ENCODE data around the gene TPTE. TPM values are rescaled to one million over a fixed set of nuclear protein-coding genes. Genes with fewer than 3 reads are reported as not detected.
"Not testable (repeated sequence)": the region's sequence is repeated elsewhere in the genome, so short reads cannot be mapped to it uniquely, and the experiment has no call there.

TPTE gene
- total RNA-seq, 4 donors from 2014 or later: not detected

DNA sequence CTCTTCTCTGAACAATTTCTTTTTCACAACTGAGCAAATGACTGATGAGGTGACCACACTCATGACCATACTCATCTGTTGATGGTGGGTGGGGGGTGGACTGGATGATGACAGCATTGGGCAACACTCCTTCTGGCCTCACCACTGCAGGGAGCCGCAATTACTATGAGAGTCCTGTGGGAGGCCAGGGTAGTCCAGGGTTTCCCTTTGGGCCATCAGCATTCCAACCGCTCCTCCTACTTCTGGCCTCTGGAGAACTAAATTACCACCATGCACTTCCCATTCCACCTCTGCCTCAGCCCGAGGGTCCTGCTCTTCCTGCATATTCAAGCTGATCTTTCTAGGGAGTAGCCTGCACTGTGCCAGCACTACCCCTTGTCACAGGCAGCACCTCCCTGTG lies 94.7 kb downstream of the TPTE start:
- intact Hi-C loops (cut with DNase I); H3K27ac ChIP-seq; H3K27me3 ChIP-seq; DNase-seq; H3K4me3 ChIP-seq; H3K36me3 ChIP-seq; H3K4me1 ChIP-seq: not testable (repeated sequence)
- peaks cover 0 to 37% (median 24%) of the 10 kb centered on the region in 3 donors for H3K9me3 ChIP-seq
- WGBS, 2 donors: 68 to 73% methylated on average over 3 of the region's 3 CpGs

DNA sequence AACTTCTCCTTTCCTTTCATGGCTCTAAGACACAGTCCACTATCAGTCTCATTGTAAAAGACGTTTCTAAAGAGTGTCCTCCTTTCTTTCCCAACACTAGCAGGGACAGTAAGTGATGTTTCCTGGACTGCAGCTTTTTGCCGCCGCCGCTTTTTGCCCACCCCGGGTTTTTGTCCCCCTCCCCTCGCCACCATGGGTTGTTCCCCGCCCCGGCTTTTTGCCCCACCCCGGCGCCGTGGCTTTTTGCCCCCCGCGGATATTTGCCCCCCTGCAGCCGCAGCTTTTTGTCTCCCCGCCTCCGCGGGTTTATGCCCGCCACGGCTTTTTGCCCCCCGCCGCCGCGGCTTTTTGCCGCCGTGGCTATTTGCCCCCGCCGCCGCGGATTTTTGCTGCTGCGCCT lies 95.2 kb downstream of the TPTE start:
- intact Hi-C loops (cut with DNase I): no loop called here
- TF ChIP-seq, protein P1, sequence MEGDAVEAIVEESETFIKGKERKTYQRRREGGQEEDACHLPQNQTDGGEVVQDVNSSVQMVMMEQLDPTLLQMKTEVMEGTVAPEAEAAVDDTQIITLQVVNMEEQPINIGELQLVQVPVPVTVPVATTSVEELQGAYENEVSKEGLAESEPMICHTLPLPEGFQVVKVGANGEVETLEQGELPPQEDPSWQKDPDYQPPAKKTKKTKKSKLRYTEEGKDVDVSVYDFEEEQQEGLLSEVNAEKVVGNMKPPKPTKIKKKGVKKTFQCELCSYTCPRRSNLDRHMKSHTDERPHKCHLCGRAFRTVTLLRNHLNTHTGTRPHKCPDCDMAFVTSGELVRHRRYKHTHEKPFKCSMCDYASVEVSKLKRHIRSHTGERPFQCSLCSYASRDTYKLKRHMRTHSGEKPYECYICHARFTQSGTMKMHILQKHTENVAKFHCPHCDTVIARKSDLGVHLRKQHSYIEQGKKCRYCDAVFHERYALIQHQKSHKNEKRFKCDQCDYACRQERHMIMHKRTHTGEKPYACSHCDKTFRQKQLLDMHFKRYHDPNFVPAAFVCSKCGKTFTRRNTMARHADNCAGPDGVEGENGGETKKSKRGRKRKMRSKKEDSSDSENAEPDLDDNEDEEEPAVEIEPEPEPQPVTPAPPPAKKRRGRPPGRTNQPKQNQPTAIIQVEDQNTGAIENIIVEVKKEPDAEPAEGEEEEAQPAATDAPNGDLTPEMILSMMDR (IDR thresholded peaks at IDR 0.05): no peak

DNA sequence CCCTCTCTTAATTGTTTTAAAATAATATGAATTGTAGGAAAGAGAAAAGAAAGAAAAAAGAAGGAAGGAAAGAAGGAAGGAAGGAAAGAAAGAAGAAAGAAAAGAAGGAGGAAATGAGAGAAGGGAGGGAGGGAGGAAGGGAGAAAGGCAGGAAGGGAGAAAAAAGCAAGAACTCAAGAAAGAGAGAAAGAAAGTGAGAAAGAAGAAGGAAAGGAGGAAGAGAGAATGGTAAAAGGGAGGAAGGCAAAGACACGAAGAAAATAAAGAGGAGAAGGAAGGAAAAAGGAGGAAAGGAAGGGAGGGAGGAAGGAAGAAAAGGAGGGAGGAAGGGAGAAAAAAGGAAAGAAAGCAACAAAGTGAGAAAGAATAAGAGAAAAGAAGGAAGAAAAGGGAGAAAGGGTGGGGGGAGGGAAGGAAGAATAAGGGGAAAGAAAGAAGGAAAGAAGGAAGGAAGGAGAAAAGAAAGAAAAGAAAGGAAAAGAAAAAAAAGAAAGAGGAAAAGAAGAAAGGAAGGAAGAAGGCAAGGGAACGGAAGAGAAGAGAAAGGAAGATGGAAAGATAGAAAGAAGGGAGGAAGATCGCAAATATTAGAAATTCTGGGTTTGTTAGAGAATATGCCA lies 95.9 kb downstream of the TPTE start:
- H3K27ac ChIP-seq; intact Hi-C loops (cut with DNase I); H3K27me3 ChIP-seq; DNase-seq; H3K36me3 ChIP-seq; H3K4me1 ChIP-seq; H3K4me3 ChIP-seq: not testable (repeated sequence)
- 57 to 58% methylated on average over 3 of the region's 3 CpGs for WGBS, 2 donors
- H3K9me3 ChIP-seq: peaks cover 0 to 45% (median 29%) of the 10 kb centered on the region in 3 donors

More for the DNA sequence above, 95.2 kb downstream of the TPTE start:
- Histone ChIP-seq H3K36me3 (no peaks in the 10 kb centered on the region), H3K4me1 (no peaks in the 10 kb centered on the region), H3K27ac (no peak overlapping the region), H3K27me3 (no peaks in the 10 kb centered on the region), H3K4me3 (no peak overlapping the region), H3K9me3 (peaks cover 0 to 40% (median 26%) of the 10 kb centered on the region in 3 donors)
- DNase-seq: no peak
- WGBS, 2 donors: 66 to 83% methylated on average over 23 to 28 of the region's 30 CpGs

DNA sequence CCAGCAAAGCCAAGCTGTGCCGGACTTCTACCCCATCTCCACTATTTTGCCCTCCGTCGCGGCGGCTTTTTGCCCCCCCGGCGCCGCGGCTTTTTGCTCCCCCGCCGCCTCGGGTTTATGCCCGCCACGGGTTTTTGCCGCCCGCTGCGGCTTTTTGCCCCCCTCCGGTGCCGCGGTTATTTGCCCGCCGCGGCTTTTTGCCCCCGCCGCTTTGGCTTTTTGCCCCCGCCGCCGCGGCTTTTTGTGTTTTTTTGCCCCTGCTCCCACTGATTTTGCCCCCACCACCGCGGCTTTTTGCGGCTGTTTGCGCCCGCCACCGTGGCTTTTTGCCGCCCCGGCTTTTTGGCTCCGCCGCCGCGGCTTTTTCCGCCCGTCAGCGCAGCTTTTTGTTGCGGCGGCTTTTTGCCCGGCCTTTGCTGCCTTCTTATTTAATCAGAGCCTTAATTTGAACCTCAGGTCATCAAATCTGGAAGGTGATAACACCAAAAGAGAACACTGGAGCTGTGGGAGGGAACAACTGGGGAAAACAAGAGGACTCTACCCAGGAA lies 106.0 kb downstream of the TPTE start:
- no peak overlapping the region for H3K27ac ChIP-seq
- 69 to 75% methylated on average over 47 of the region's 47 CpGs for WGBS, 2 donors
- no peak for DNase-seq
- H3K9me3 ChIP-seq: peaks cover 0 to 28% (median 23%) of the 10 kb centered on the region in 3 donors
- H3K27me3 ChIP-seq: no peaks in the 10 kb centered on the region
- no peak for TF ChIP-seq POLR2A (IDR thresholded peaks at IDR 0.05)
- TF ChIP-seq, protein P1 (IDR thresholded peaks at IDR 0.05): no peak
- H3K4me1 ChIP-seq: no peaks in the 10 kb centered on the region
- no peak overlapping the region for H3K4me3 ChIP-seq
- no peaks in the 10 kb centered on the region for H3K36me3 ChIP-seq
- intact Hi-C loops (cut with DNase I): no loop called here

DNA sequence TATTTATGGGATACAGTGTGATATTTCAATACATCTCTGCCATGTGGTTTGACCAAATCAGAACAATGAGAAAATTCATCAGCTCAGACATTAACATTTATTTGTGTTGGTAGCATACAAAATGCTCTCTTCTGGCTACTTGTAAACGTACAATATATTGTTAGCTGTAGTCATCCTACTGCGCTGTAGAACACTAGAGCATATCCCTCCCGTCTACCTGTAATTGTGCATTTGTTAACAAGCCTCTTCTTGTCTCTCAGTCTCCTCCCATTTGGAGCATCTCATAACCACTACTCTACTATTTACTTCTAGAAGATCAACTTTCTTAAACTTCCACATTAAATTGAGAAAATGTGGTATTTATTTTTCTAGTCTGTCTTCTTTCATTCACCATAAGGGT lies 107.9 kb downstream of the TPTE start:
- intact Hi-C loops (cut with DNase I); H3K4me1 ChIP-seq; H3K4me3 ChIP-seq; DNase-seq; H3K36me3 ChIP-seq; H3K27ac ChIP-seq; H3K27me3 ChIP-seq: not testable (repeated sequence)
- 64 to 75% methylated on average over 3 of the region's 3 CpGs for WGBS, 2 donors
- H3K9me3 ChIP-seq: peaks cover 0 to 31% (median 23%) of the 10 kb centered on the region in 3 donors

DNA sequence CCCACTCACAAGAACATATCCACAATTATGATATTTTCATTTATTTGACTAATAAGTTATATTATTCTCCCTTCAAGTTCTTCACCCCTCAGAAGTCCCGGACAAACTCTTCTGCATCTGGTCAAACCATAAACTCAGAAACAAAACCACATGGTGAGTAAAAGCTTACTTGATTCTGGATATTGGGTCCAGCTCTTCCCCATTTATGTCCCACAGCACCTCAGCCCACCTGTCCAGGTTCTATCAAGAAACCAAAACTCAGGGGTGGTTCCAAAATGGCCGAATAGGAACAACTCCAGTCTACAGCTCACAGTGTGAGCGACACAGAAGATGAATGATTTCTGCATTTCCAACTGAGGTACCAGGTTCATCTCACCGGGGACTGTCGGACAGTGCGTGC lies 109.4 kb downstream of the TPTE start:
- intact Hi-C loops (cut with DNase I); H3K36me3 ChIP-seq; H3K4me1 ChIP-seq; H3K27me3 ChIP-seq; H3K27ac ChIP-seq; H3K4me3 ChIP-seq; DNase-seq: not testable (repeated sequence)
- 78 to 79% methylated on average over 5 of the region's 6 CpGs for WGBS, 2 donors
- peaks cover 0 to 47% (median 25%) of the 10 kb centered on the region in 3 donors for H3K9me3 ChIP-seq

DNA sequence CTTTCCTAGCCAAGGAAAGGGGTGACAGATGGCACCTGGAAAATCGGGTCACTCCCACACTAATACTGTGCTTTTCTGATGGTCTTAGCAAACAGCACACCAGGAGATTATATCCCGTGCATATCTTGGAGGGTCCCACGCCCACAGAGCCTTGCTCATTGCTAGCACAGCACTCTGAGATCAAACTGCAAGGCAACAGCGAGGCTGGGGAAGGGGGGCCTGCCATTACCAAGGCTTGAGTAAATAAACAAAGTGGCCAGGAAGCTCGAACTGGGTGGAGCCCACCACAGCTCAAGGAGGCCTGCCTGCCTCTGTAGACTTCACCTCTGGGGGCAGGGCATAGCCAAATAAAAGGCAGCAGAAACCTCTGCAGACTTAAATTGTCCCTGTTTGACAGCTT lies 109.9 kb downstream of the TPTE start:
- H3K27ac ChIP-seq; H3K4me1 ChIP-seq; intact Hi-C loops (cut with DNase I); DNase-seq; H3K4me3 ChIP-seq; H3K36me3 ChIP-seq; H3K27me3 ChIP-seq: not testable (repeated sequence)
- peaks cover 0 to 51% (median 30%) of the 10 kb centered on the region in 3 donors for H3K9me3 ChIP-seq
- 41 to 44% methylated on average over 5 of the region's 5 CpGs for WGBS, 2 donors

DNA sequence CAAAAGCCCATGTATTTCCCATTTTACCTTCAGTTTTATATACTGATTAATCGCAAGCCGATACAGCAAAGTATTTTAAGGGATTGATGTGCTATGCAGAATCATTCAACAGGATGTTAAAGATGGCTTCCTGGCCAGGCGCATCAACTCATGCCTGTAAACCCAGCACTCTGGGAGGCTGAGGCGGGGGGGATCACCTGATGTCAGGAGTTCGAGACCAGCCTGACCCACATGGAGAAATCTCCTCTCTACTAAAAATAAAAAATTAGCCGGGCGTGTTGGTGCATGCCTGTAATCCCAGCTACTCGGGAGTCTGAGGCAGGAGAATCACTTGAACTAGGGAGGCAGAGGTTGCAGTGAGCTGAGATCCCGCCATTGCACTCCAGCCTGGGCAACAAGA lies 116.8 kb downstream of the TPTE start:
- intact Hi-C loops (cut with DNase I); H3K4me3 ChIP-seq; H3K27me3 ChIP-seq; H3K36me3 ChIP-seq; H3K4me1 ChIP-seq; H3K27ac ChIP-seq; DNase-seq: not testable (repeated sequence)
- H3K9me3 ChIP-seq: peaks cover 0 to 75% (median 32%) of the 10 kb centered on the region in 3 donors
- 57 to 62% methylated on average over 9 of the region's 9 CpGs for WGBS, 2 donors

All from esophagus squamous epithelium (tissue), 5 donors.